WTC11 (cell line): ENCODE data around the gene ZNF76. TPM values are rescaled to one million over a fixed set of nuclear protein-coding genes. Genes with fewer than 3 reads are reported as not detected.

Experiments used
- ATAC-seq: fragments of 200-7000 bp; cut with Tn5 transposase; 2 replicates; pipeline ENCODE4 v1.10.0; 2021; ENCODE audit warnings: mild to moderate bottlenecking, moderate library complexity
- CTCF ChIA-PET: fragments of 300-600 bp; sonication (Branson Sonifier 250); formaldehyde crosslinking; loops from one replicate; lab custom pipeline; 2021; ENCODE audit warnings: antibody characterized with exemption; lab: Charles Lee
- POLR2A ChIA-PET: fragments of 350-600 bp; sonication (Branson Sonifier 250); formaldehyde crosslinking; loops from one replicate; lab custom pipeline; 2021; ENCODE audit warnings: antibody characterized with exemption; lab: Charles Lee
- DNase-seq: peaks from one replicate; pipeline ENCODE4 v3.0.0; 2021; ENCODE audit warnings: low spot score
- H3K27ac Mint-ChIP-seq: 2 replicates; pipeline ENCODE4 v1.8.0; 2021; ENCODE audit warnings: mixed read lengths
- H3K27me3 Mint-ChIP-seq: 2 replicates; pipeline ENCODE4 v1.8.0; 2021; ENCODE audit warnings: low read depth, mild to moderate bottlenecking, moderate library complexity, mixed read lengths
- H3K36me3 Mint-ChIP-seq: 2 replicates; pipeline ENCODE4 v1.8.0; 2021; ENCODE audit warnings: mixed read lengths
- H3K4me1 Mint-ChIP-seq: 2 replicates; pipeline ENCODE4 v1.8.0; 2022; ENCODE audit warnings: mixed read lengths
- H3K4me3 Mint-ChIP-seq: 2 replicates; pipeline ENCODE4 v1.8.0; 2021; ENCODE audit warnings: mild to moderate bottlenecking, moderate library complexity, mixed read lengths
- H3K9me3 Mint-ChIP-seq: 2 replicates; pipeline ENCODE4 v1.8.0; 2021; ENCODE audit warnings: mixed read lengths
- ATF3 ChIP-seq: sonication (generic); formaldehyde crosslinking; conservative IDR thresholded peaks from 2 replicates; pipeline ENCODE4 v1.8.1; 2022; ENCODE audit warnings: mild to moderate bottlenecking, missing genetic modification reagents
- CDX4 ChIP-seq: fragments of 250-450 bp; sonication (Bioruptor Pico); IDR thresholded peaks from 2 replicates; pipeline ENCODE4 v1.9.0; 2021; ENCODE audit warnings: moderate library complexity, mild to moderate bottlenecking, inconsistent platforms, borderline replicate concordance
- CTCF ChIP-seq: fragments of 200-600 bp; IDR thresholded peaks from 2 replicates; pipeline ENCODE4 v1.8.0; 2022; ENCODE audit warnings: antibody characterized with exemption
- E2F5 ChIP-seq: sonication (generic); formaldehyde crosslinking; IDR thresholded peaks from 2 replicates; pipeline ENCODE4 v1.8.1; 2022; ENCODE audit warnings: mild to moderate bottlenecking, moderate library complexity, missing genetic modification reagents
- EMX1 ChIP-seq: fragments of 250-450 bp; sonication (Bioruptor Pico); IDR thresholded peaks from 2 replicates; pipeline ENCODE4 v1.8.0; 2021; ENCODE audit warnings: mild to moderate bottlenecking
- ERG ChIP-seq: fragments of 250-450 bp; sonication (Bioruptor Pico); IDR thresholded peaks from 2 replicates; pipeline ENCODE4 v1.8.0; 2021; ENCODE audit warnings: mild to moderate bottlenecking
- GTF2I ChIP-seq: fragments of 250-450 bp; sonication (Bioruptor Pico); conservative IDR thresholded peaks from 2 replicates; pipeline ENCODE4 v1.4.0; 2021; ENCODE audit warnings: mild to moderate bottlenecking
- NFE2L1 ChIP-seq: sonication (generic); formaldehyde crosslinking; IDR thresholded peaks from 2 replicates; pipeline ENCODE4 v1.8.1; 2023; ENCODE audit warnings: missing genetic modification reagents
- NR1H2 ChIP-seq: sonication (generic); formaldehyde crosslinking; IDR thresholded peaks from 2 replicates; pipeline ENCODE4 v1.9.0; 2021; ENCODE audit warnings: mild to moderate bottlenecking, moderate library complexity, missing genetic modification reagents
- OVOL2 ChIP-seq: fragments of 250-450 bp; sonication (Bioruptor Pico); IDR thresholded peaks from 2 replicates; pipeline ENCODE4 v1.9.0; 2021; ENCODE audit warnings: mild to moderate bottlenecking, borderline replicate concordance
- SP1 ChIP-seq: sonication (generic); formaldehyde crosslinking; conservative IDR thresholded peaks from 2 replicates; pipeline ENCODE4 v1.8.1; 2022; ENCODE audit warnings: missing genetic modification reagents
- TEAD1 ChIP-seq: sonication (generic); formaldehyde crosslinking; IDR thresholded peaks from 2 replicates; pipeline ENCODE4 v1.8.0; 2022; ENCODE audit warnings: mild to moderate bottlenecking, missing genetic modification reagents
- TP53 ChIP-seq: sonication (generic); formaldehyde crosslinking; IDR thresholded peaks from 2 replicates; pipeline ENCODE4 v1.8.1; 2023; ENCODE audit warnings: mild to moderate bottlenecking, missing genetic modification reagents
- ZBTB21 ChIP-seq: sonication (generic); formaldehyde crosslinking; IDR thresholded peaks from 2 replicates; pipeline ENCODE4 v1.8.1; 2023; ENCODE audit warnings: mild to moderate bottlenecking, missing genetic modification reagents, borderline replicate concordance
- ZNF121 ChIP-seq: sonication (generic); formaldehyde crosslinking; IDR thresholded peaks from 2 replicates; pipeline ENCODE4 v1.8.0; 2023; ENCODE audit warnings: missing genetic modification reagents
- ZNF232 ChIP-seq: sonication (generic); formaldehyde crosslinking; IDR thresholded peaks from 2 replicates; pipeline ENCODE4 v1.8.0; 2022; ENCODE audit warnings: mild to moderate bottlenecking, missing genetic modification reagents
- ZNF423 ChIP-seq: fragments of 250-450 bp; sonication (Bioruptor Pico); IDR thresholded peaks from 2 replicates; pipeline ENCODE4 v2.1.2; 2022; ENCODE audit warnings: mild to moderate bottlenecking, moderate library complexity
- ZNF425 ChIP-seq: fragments of 250-450 bp; sonication (Bioruptor Pico); conservative IDR thresholded peaks from 2 replicates; pipeline ENCODE4 v1.9.0; 2021; ENCODE audit warnings: mild to moderate bottlenecking
- ZNF532 ChIP-seq: fragments of 250-450 bp; sonication (Bioruptor Pico); IDR thresholded peaks from 2 replicates; pipeline ENCODE4 v1.9.0; 2021; ENCODE audit warnings: mild to moderate bottlenecking, borderline replicate concordance
- ZSCAN18 ChIP-seq: fragments of 250-450 bp; sonication (Bioruptor Pico); IDR thresholded peaks from 2 replicates; pipeline ENCODE4 v2.1.2; 2022; ENCODE audit warnings: mild to moderate bottlenecking, moderate library complexity
- total RNA-seq: library from RNA; stranded (reverse); gene quantifications from 3 replicates; pipeline ENCODE4 v1.2.3, GENCODE V29; 2021

The ZNF76 gene
- total RNA-seq, 1 experiment from 2014 or later, result 25.8 TPM

- TF ChIP-seq ERG (CRISPR knock-in tag) (no peak), ATF3 (CRISPR knock-in tag) (no peak), NFE2L1 (CRISPR knock-in tag) (no peak), ZNF232 (CRISPR knock-in tag) (no peak), NR1H2 (CRISPR knock-in tag) (no peak), SP1 (CRISPR knock-in tag) (no peak), CTCF (no peak), TP53 (CRISPR knock-in tag) (no peak), ZSCAN18 (no peak), TEAD1 (no peak), CDX4 (no peak), E2F5 (no peak)
These were observed 50.8 kb downstream of the ZNF76 start (continued) for GRCh38 chr6:35310265-35310831.

GRCh38 chr6:35311390-35312075, 52.0 kb downstream of the ZNF76 start:
- Mint-ChIP-seq H3K4me1 (no peaks in the 10 kb centered on the region), H3K36me3 (no peaks in the 10 kb centered on the region), H3K4me3 (no peak overlapping the region), H3K27ac (no peak overlapping the region), H3K27me3 (peaks cover 8% of the 10 kb centered on the region), H3K9me3 (no peaks in the 10 kb centered on the region)
- DNase-seq (no peak), ATAC-seq (no peak)
- ChIA-PET POLR2A (no interaction called here), CTCF (interaction anchor here (1.2 to 2.0 kb wide), 4 partner anchors 9 to 138 kb away, joined by 3 to 9 read pairs (median 6); partner anchors contain the start of genes DEF6 and PPARD)
- TF ChIP-seq GTF2I (no peak), ZNF425 (no peak), ZNF121 (CRISPR knock-in tag) (no peak), ZNF423 (CRISPR knock-in tag) (no peak), ZBTB21 (no peak), NFE2L1 (CRISPR knock-in tag) (no peak), EMX1 (no peak), OVOL2 (CRISPR knock-in tag) (no peak), ZNF532 (CRISPR knock-in tag) (no peak)
